ENCODE measurements around the gene RPL41. TPM values are rescaled to one million over a fixed set of nuclear protein-coding genes. Genes with fewer than 3 reads are reported as not detected.

RPL41 gene
- polyA plus RNA-seq, 1 experiment = 7,461 TPM

GRCh38 chr12:56158029-56158925 is 41.8 kb downstream of the RPL41 start, which contains the start of gene MYL6:
Gene MYL6 (plus strand): TSS chr12:56158359. CDS start chr12:56158402, 43 bp downstream.
- DNase-seq (ENCODE audit: low read depth, low spot score) = peak; percentile 95
- POLR2A ChIA-PET = interaction anchor here (0.5 to 2.6 kb wide), 9 partner anchors 14 to 64 kb away, joined by 3 to 28 read pairs (median 5); partner anchors contain the start of genes ESYT1, RNF41, RPL41 and SMARCC2
- Histone ChIP-seq H3K4me3 (ENCODE audit: low read depth, low read length) (peak within 1 kb of the TSS; percentile 99), H3K27ac (ENCODE audit: low read depth, low read length) (peak within 1 kb of the TSS; percentile 95), H3K27me3 (ENCODE audit: control insufficient read depth, insufficient read depth, low read length) (no peaks in the 10 kb centered on the region), H3K9me3 (ENCODE audit: control insufficient read depth, insufficient read depth, low read length) (no peaks in the 10 kb centered on the region)
- CTCF ChIA-PET = interaction anchor here (1.0 to 1.7 kb wide), 4 partner anchors 8 to 39 kb away, joined by 3 to 6 read pairs (median 5); partner anchors contain the start of gene SMARCC2
- TF ChIP-seq CTCF (IDR thresholded peaks at IDR 0.05; ENCODE audit: low read depth, low read length) = no peak

- peak; percentile 45 for DNase-seq (ENCODE audit: low read depth, low spot score)
- H3K27me3 ChIP-seq (ENCODE audit: control insufficient read depth, insufficient read depth, low read length) = no peaks in the 10 kb centered on the region
- CTCF ChIA-PET = interaction anchor here (1.0 to 1.7 kb wide), 4 partner anchors 9 to 39 kb away, joined by 3 to 6 read pairs (median 5); partner anchors contain the start of gene SMARCC2
These were observed 42.6 kb downstream of the RPL41 start for GRCh38 chr12:56158926-56159461.

GRCh38 chr12:56159482-56160192 is 43.2 kb downstream of the RPL41 start:
- Histone ChIP-seq H3K4me3 (ENCODE audit: low read depth, low read length) (peak overlapping the region; percentile 99), H3K27ac (ENCODE audit: low read depth, low read length) (peak overlapping the region; percentile 95), H3K9me3 (ENCODE audit: control insufficient read depth, insufficient read depth, low read length) (no peaks in the 10 kb centered on the region), H3K27me3 (ENCODE audit: control insufficient read depth, insufficient read depth, low read length) (no peaks in the 10 kb centered on the region)
- ChIA-PET POLR2A (interaction anchor here (1.2 to 2.6 kb wide), 4 partner anchors 30 to 62 kb away, joined by 3 to 28 read pairs (median 4); partner anchors contain the start of genes ESYT1, RNF41, RPL41 and SMARCC2), CTCF (interaction anchor here (1.6 to 1.7 kb wide), 2 partner anchors 30 to 40 kb away, joined by 5 to 6 read pairs; partner anchors contain the start of gene SMARCC2)
- no peak for TF ChIP-seq CTCF (IDR thresholded peaks at IDR 0.05; ENCODE audit: low read depth, low read length)
- no peak for DNase-seq (ENCODE audit: low read depth, low spot score)

More at GRCh38 chr12:56158926-56159461, 42.6 kb downstream of the RPL41 start:
- POLR2A ChIA-PET = interaction anchor here (1.2 to 2.6 kb wide), 6 partner anchors 30 to 63 kb away, joined by 3 to 28 read pairs (median 5); partner anchors contain the start of genes ESYT1, RNF41, RPL41 and SMARCC2
- Histone ChIP-seq H3K4me3 (ENCODE audit: low read depth, low read length) (peak overlapping the region; percentile 99), H3K9me3 (ENCODE audit: control insufficient read depth, insufficient read depth, low read length) (no peaks in the 10 kb centered on the region), H3K27ac (ENCODE audit: low read depth, low read length) (peak overlapping the region; percentile 95)
- TF ChIP-seq CTCF (IDR thresholded peaks at IDR 0.05; ENCODE audit: low read depth, low read length) = no peak

- POLR2A ChIA-PET = interaction anchor here (1.2 to 2.6 kb wide), 2 partner anchors 32 to 61 kb away, joined by 3 to 28 read pairs; partner anchors contain the start of genes ESYT1 and RNF41
- H3K27me3 ChIP-seq (ENCODE audit: control insufficient read depth, insufficient read depth, low read length) = no peaks in the 10 kb centered on the region
- H3K4me3 ChIP-seq (ENCODE audit: low read depth, low read length) = peak overlapping the region; percentile 99
- no peaks in the 10 kb centered on the region for H3K9me3 ChIP-seq (ENCODE audit: control insufficient read depth, insufficient read depth, low read length)
- peak overlapping the region; percentile 25 for H3K27ac ChIP-seq (ENCODE audit: low read depth, low read length)
- no peak for DNase-seq (ENCODE audit: low read depth, low spot score)
- TF ChIP-seq CTCF (IDR thresholded peaks at IDR 0.05; ENCODE audit: low read depth, low read length) = no peak
- CTCF ChIA-PET = interaction anchor here (1.7 kb wide), 1 partner anchor 29 kb away, joined by 11 read pairs; the partner anchor contains the start of gene SMARCC2
These were observed 43.8 kb downstream of the RPL41 start for GRCh38 chr12:56160193-56160763.

Data from AG04450 (cell line).